DMS53 (cell line): Measurements from ENCODE around the gene CIAO1.
"Not testable (repeated sequence)": the region's sequence is repeated elsewhere in the genome, so short reads cannot be mapped to it uniquely, and the experiment has no call there.

Source experiments
- DNase-seq: peaks from one replicate; lab custom pipeline; 2025; lab: John Stamatoyannopoulos, UW

Gene CIAO1

GRCh38 chr2:96250188-96250587 is 15.8 kb upstream of the CIAO1 start:
- no peak for DNase-seq

- DNase-seq, result peak; percentile 67
These were observed 14.2 kb upstream of the CIAO1 start for GRCh38 chr2:96251721-96252292.

- no peak for DNase-seq
These were observed 13.5 kb upstream of the CIAO1 start for GRCh38 chr2:96252526-96252925.

- no peak for DNase-seq
These were observed 13.0 kb upstream of the CIAO1 start for GRCh38 chr2:96253006-96253405.

- DNase-seq, result no peak
These were observed 11.5 kb upstream of the CIAO1 start for GRCh38 chr2:96254571-96254970.

- no peak for DNase-seq
These were observed 9.4 kb upstream of the CIAO1 start for GRCh38 chr2:96256611-96257113.

- not testable (repeated sequence) for DNase-seq
These were observed 8.3 kb upstream of the CIAO1 start for GRCh38 chr2:96257744-96258143.

- DNase-seq, result no peak
These were observed 7.6 kb upstream of the CIAO1 start for GRCh38 chr2:96258166-96259022.

- peak; percentile 72 for DNase-seq
These were observed 6.5 kb upstream of the CIAO1 start for GRCh38 chr2:96259497-96259921.

- peak; percentile 99 for DNase-seq
These were observed 5.4 kb upstream of the CIAO1 start for GRCh38 chr2:96260387-96261260.

- DNase-seq, result no peak
These were observed 4.6 kb upstream of the CIAO1 start for GRCh38 chr2:96261328-96262003.

- no peak for DNase-seq
These were observed 3.7 kb upstream of the CIAO1 start for GRCh38 chr2:96262306-96262705.

GRCh38 chr2:96264086-96264485 is 1.9 kb upstream of the CIAO1 start:
- no peak for DNase-seq

- peak; percentile 66 for DNase-seq
These were observed 1.2 kb upstream of the CIAO1 start for GRCh38 chr2:96264656-96265348.

- DNase-seq, result peak; percentile 77
These were observed 631 bp upstream of the CIAO1 start for GRCh38 chr2:96265349-96265839.

- peak; percentile 80 for DNase-seq
These were observed 1.3 kb downstream of the CIAO1 start for GRCh38 chr2:96267159-96267971.

GRCh38 chr2:96271995-96272394 is 6.0 kb downstream of the CIAO1 start:
- DNase-seq, result peak; percentile 40

GRCh38 chr2:96273763-96274162 is 7.7 kb downstream of the CIAO1 start:
- DNase-seq, result no peak

- peak; percentile 41 for DNase-seq
These were observed 8.5 kb downstream of the CIAO1 start for GRCh38 chr2:96274355-96275056.
